ENCODE measurements around the gene DUOX2. TPM values are rescaled to one million over a fixed set of nuclear protein-coding genes. Genes with fewer than 3 reads are reported as not detected.

The DUOX2 gene
- total and polyA plus RNA-seq, 4 donors = 0.03 to 2.6 (median 0.39) TPM

DNA sequence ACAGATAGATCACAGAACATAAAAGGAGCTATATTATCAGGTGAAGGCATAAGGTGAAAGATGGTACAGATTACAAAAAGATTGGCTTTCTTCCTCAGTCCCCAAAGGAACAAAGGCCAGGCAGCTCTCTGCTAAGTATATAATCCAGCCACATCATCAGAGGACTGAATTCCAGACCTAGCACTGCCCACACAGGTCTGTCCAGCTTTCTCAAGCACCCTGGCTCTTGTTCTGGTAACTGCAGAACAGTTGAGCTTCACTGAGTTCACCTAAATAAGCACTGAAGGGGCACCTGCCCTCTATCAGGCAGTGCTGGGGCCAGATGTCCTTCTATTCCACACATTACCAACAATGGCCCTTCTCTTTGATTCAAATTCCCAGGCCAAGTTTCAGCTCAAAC lies 9.4 kb upstream of the DUOX2 start:
- H3K36me3 ChIP-seq (ENCODE audit: control insufficient read depth in 1 of 2, insufficient read depth in 2 of 2, low read length in 1 of 2) = no peaks in the 10 kb centered on the region
- no peaks in the 10 kb centered on the region for H3K4me1 ChIP-seq (ENCODE audit: control insufficient read depth in 1 of 2, insufficient read depth in 2 of 2, low read length in 2 of 2)
- intact Hi-C loops (cut with DNase I) = no loop called here
- H3K9me3 ChIP-seq (ENCODE audit: control insufficient read depth, low read length) = no peaks in the 10 kb centered on the region
- H3K27ac ChIP-seq (ENCODE audit: low read depth in 1 of 2, low read length in 2 of 2) = no peak overlapping the region
- DNase-seq = no peak
- no peak overlapping the region for H3K4me3 ChIP-seq (ENCODE audit: low read length in 2 of 2)
- ATAC-seq (ENCODE audit: low FRiP score) = no peak
- H3K27me3 ChIP-seq (ENCODE audit: control insufficient read depth in 1 of 2, insufficient read depth in 2 of 2, low read length in 1 of 2) = no peaks in the 10 kb centered on the region

DNA sequence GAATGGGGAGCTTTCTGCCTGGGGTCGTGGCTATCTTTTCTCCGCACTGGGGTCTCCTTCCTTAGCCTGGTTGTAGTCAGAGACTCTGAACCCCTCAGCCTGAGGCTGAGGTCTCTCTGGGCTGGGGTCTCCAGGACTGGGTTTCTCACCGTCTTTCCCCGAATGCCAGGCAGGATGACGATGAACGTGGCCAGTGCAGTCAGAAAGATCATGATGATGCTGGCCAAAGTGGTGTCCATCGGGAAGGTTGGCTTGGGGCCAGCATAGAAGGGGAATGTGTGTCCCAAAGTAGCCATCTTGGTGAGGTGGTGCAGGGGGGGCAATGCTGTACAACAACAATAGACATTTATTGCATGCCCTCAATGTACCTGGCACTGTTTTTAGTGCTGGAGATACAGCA lies 8.7 kb upstream of the DUOX2 start:
- ATAC-seq (ENCODE audit: low FRiP score) (no peak), DNase-seq (no peak)
- WGBS, 2 donors = 85 to 86% methylated on average over 7 of the region's 7 CpGs
- H3K4me3 ChIP-seq (ENCODE audit: low read length in 2 of 2) = no peak overlapping the region
- H3K9me3 ChIP-seq (ENCODE audit: control insufficient read depth, low read length) = no peaks in the 10 kb centered on the region
- no peaks in the 10 kb centered on the region for H3K36me3 ChIP-seq (ENCODE audit: control insufficient read depth in 1 of 2, insufficient read depth in 2 of 2, low read length in 1 of 2)
- H3K27ac ChIP-seq (ENCODE audit: low read depth in 1 of 2, low read length in 2 of 2) = no peak overlapping the region
- no peaks in the 10 kb centered on the region for H3K27me3 ChIP-seq (ENCODE audit: control insufficient read depth in 1 of 2, insufficient read depth in 2 of 2, low read length in 1 of 2)
- intact Hi-C loops (cut with DNase I) = no loop called here
- no peaks in the 10 kb centered on the region for H3K4me1 ChIP-seq (ENCODE audit: control insufficient read depth in 1 of 2, insufficient read depth in 2 of 2, low read length in 2 of 2)

DNA sequence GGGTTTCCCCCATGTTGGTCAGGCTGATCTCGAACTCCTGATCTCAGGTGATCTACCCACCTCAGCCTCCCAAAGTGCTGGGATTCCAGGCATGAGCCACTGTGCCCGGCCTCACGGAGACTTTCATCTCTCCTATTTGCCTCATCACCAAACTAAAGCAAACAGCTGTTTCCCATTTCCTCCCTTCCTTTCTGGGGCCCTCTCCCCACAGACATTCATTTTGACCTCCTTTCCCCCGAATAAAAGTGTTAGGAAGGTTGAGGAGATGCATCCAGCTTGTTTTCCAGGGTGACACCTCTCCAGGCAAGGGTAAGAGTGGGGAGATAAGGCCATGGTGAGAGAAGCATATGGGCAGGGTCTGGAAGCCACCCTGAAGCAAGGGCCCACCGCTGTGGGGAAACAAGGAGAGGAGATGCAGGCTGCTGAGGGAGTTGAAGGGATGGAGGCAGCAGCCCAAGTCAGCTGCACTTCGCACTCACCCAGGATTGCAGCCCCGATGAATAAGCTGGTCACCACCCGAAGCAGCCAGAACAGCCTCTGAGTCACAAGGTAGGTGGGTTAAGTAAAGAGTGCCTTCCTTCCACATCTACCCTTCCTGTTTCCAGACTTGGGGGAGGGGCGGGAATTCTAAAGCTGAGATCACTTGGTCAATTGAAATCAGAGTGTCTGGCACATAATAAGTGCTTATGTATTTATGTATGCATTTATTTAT lies 7.9 kb upstream of the DUOX2 start:
- DNase-seq (peak in 1 of 2 donors; percentile 49), ATAC-seq (ENCODE audit: low FRiP score) (no peak)
- no peak overlapping the region for H3K27ac ChIP-seq (ENCODE audit: low read depth in 1 of 2, low read length in 2 of 2)
- H3K9me3 ChIP-seq (ENCODE audit: control insufficient read depth, low read length) = no peaks in the 10 kb centered on the region
- no peak overlapping the region for H3K4me3 ChIP-seq (ENCODE audit: low read length in 2 of 2)
- H3K36me3 ChIP-seq (ENCODE audit: control insufficient read depth in 1 of 2, insufficient read depth in 2 of 2, low read length in 1 of 2) = no peaks in the 10 kb centered on the region
- H3K4me1 ChIP-seq (ENCODE audit: control insufficient read depth in 1 of 2, insufficient read depth in 2 of 2, low read length in 2 of 2) = no peaks in the 10 kb centered on the region
- H3K27me3 ChIP-seq (ENCODE audit: control insufficient read depth in 1 of 2, insufficient read depth in 2 of 2, low read length in 1 of 2) = no peaks in the 10 kb centered on the region
- 64 to 70% methylated on average over 9 of the region's 9 CpGs for WGBS, 2 donors
- intact Hi-C loops (cut with DNase I) = no loop called here

DNA sequence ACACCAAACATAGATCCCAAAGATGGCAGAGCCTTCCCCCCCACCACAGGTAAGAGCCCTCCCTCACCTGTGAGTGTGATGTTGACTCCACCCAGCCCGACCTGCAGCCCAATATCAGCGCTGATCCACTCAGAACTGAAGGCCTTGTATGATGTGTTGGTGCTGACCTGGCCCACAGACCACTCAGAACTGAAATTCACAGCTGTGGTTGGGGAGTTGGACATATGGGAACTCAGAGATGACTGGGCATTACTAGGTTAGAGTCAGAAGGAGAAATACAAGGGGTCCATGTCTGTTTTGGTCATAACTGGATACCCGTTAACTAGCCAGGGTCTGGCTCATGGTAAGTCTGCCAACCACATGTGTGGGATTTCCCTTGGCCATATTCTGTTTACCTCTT lies 7.0 kb upstream of the DUOX2 start:
- Histone ChIP-seq H3K36me3 (ENCODE audit: control insufficient read depth in 1 of 2, insufficient read depth in 2 of 2, low read length in 1 of 2) (no peaks in the 10 kb centered on the region), H3K4me3 (ENCODE audit: low read length in 2 of 2) (no peak overlapping the region), H3K27me3 (ENCODE audit: control insufficient read depth in 1 of 2, insufficient read depth in 2 of 2, low read length in 1 of 2) (no peaks in the 10 kb centered on the region), H3K27ac (ENCODE audit: low read depth in 1 of 2, low read length in 2 of 2) (no peak overlapping the region), H3K4me1 (ENCODE audit: control insufficient read depth in 1 of 2, insufficient read depth in 2 of 2, low read length in 2 of 2) (no peaks in the 10 kb centered on the region), H3K9me3 (ENCODE audit: control insufficient read depth, low read length) (no peaks in the 10 kb centered on the region)
- peak in 1 of 2 donors; percentile 31 for DNase-seq
- ATAC-seq (ENCODE audit: low FRiP score) = no peak
- 90 to 93% methylated on average over 3 of the region's 3 CpGs for WGBS, 2 donors
- intact Hi-C loops (cut with DNase I) = no loop called here

DNA sequence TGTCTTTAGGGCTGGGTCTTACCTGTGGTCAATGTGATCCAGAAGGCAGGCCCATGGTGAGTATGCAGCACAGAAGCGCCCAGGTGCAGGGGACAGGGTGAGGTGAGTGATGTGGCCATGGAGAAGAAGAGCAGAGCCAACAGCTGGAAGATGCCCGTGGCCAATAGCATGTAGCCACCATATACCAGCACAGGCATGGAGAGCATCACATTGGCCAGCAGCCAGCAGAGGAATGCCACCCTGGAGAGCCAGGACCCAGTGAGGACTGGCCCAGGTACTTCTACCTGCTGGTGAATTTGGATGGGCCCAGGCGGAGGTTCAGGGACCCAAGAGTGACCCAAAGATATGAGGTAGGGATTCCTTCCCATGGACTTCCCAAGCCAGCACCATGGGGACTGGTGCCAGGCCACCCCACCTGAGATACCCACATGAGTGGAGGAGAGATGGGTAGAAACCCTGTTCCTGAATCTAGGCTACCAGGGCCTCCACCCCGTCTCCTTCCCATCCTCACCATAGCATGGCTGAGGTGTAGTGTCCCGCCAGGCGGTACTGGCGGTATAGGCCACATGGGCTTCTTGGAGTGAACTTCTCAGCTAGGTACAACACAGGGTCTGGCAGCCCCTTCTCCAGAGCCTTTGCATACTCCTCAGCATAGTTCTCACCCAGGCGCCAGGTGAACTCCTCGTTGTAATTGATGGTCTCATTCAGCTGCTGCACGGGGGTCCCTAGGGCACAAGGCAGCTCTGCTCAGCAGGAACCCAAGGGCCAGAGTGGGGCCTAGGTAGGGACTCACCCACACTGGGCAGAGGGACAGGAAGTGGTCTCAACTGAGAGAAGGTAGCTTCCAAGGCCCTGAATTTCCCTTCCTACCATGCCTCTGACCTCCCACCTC lies 6.4 kb upstream of the DUOX2 start:
- Histone ChIP-seq H3K27me3 (ENCODE audit: control insufficient read depth in 1 of 2, insufficient read depth in 2 of 2, low read length in 1 of 2) (no peaks in the 10 kb centered on the region), H3K27ac (ENCODE audit: low read depth in 1 of 2, low read length in 2 of 2) (no peak overlapping the region), H3K36me3 (ENCODE audit: control insufficient read depth in 1 of 2, insufficient read depth in 2 of 2, low read length in 1 of 2) (no peaks in the 10 kb centered on the region), H3K4me3 (ENCODE audit: low read length in 2 of 2) (no peak overlapping the region), H3K4me1 (ENCODE audit: control insufficient read depth in 1 of 2, insufficient read depth in 2 of 2, low read length in 2 of 2) (no peaks in the 10 kb centered on the region), H3K9me3 (ENCODE audit: control insufficient read depth, low read length) (no peaks in the 10 kb centered on the region)
- ATAC-seq (ENCODE audit: low FRiP score) (no peak), DNase-seq (peak in 1 of 2 donors; percentile 63)
- intact Hi-C loops (cut with DNase I) = no loop called here
- WGBS, 2 donors = 95% methylated on average over 10 of the region's 10 CpGs

DNA sequence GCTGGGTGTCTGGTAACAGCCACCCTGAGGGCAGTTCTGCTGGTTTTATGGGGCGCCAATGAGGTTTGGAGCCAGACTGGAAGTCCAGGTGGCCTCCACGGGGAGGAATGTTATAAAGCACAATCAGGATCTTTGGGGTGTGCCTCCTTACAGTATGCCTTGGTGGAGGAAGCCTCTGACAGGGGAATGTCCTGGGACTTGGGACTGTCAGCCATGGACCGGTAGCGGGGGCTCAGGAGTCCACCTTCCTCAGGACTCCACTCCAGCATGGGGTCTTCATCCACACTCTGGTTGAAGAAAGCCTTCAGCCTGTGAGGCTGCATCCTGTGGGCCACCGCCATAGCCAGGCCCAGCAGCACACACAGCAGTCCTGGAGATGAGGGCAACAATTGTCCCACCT lies 5.0 kb upstream of the DUOX2 start:
- ATAC-seq (ENCODE audit: low FRiP score) (no peak), DNase-seq (peak in 1 of 2 donors; percentile 43)
- intact Hi-C loops (cut with DNase I) = no loop called here
- H3K27ac ChIP-seq (ENCODE audit: low read depth in 1 of 2, low read length in 2 of 2) = no peak overlapping the region
- H3K4me1 ChIP-seq (ENCODE audit: control insufficient read depth in 1 of 2, insufficient read depth in 2 of 2, low read length in 2 of 2) = no peaks in the 10 kb centered on the region
- H3K36me3 ChIP-seq (ENCODE audit: control insufficient read depth in 1 of 2, insufficient read depth in 2 of 2, low read length in 1 of 2) = no peaks in the 10 kb centered on the region
- H3K27me3 ChIP-seq (ENCODE audit: control insufficient read depth in 1 of 2, insufficient read depth in 2 of 2, low read length in 1 of 2) = no peaks in the 10 kb centered on the region
- 90 to 94% methylated on average over 5 of the region's 5 CpGs for WGBS, 2 donors
- no peaks in the 10 kb centered on the region for H3K9me3 ChIP-seq (ENCODE audit: control insufficient read depth, low read length)
- H3K4me3 ChIP-seq (ENCODE audit: low read length in 2 of 2) = no peak overlapping the region

DNA sequence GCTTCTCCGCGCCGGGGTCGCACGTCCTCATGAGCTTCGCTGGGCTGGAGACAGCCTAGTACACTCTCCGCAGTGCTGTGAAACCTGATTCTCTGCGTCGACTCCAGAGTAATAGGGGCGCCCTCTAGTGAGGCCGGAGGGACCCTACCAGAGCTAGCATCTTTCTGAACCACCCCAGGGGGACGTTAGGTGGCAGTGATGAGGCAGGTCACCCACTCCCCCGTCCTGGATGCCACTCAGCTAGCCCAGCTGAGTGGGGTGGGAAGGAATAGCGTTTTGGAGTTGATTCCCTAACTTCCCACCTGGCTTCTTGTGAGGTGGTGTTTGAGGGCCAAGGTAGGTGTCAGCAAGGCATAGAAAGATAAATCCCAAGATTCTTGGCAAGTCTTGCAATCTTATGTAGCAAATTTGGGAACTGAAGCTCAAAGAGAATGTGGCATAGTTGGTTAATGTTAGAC lies 4.2 kb upstream of the DUOX2 start:
- intact Hi-C loops (cut with DNase I) = no loop called here
- DNase-seq (peak; percentile 90 to 93), ATAC-seq (ENCODE audit: low FRiP score) (peak; percentile 94)
- Histone ChIP-seq H3K9me3 (ENCODE audit: control insufficient read depth, low read length) (no peaks in the 10 kb centered on the region), H3K4me3 (ENCODE audit: low read length in 2 of 2) (no peak overlapping the region), H3K27me3 (ENCODE audit: control insufficient read depth in 1 of 2, insufficient read depth in 2 of 2, low read length in 1 of 2) (no peaks in the 10 kb centered on the region), H3K36me3 (ENCODE audit: control insufficient read depth in 1 of 2, insufficient read depth in 2 of 2, low read length in 1 of 2) (no peaks in the 10 kb centered on the region), H3K27ac (ENCODE audit: low read depth in 1 of 2, low read length in 2 of 2) (no peak overlapping the region), H3K4me1 (ENCODE audit: control insufficient read depth in 1 of 2, insufficient read depth in 2 of 2, low read length in 2 of 2) (no peaks in the 10 kb centered on the region)
- WGBS, 2 donors = 0 to 1% methylated on average over 14 of the region's 14 CpGs

DNA sequence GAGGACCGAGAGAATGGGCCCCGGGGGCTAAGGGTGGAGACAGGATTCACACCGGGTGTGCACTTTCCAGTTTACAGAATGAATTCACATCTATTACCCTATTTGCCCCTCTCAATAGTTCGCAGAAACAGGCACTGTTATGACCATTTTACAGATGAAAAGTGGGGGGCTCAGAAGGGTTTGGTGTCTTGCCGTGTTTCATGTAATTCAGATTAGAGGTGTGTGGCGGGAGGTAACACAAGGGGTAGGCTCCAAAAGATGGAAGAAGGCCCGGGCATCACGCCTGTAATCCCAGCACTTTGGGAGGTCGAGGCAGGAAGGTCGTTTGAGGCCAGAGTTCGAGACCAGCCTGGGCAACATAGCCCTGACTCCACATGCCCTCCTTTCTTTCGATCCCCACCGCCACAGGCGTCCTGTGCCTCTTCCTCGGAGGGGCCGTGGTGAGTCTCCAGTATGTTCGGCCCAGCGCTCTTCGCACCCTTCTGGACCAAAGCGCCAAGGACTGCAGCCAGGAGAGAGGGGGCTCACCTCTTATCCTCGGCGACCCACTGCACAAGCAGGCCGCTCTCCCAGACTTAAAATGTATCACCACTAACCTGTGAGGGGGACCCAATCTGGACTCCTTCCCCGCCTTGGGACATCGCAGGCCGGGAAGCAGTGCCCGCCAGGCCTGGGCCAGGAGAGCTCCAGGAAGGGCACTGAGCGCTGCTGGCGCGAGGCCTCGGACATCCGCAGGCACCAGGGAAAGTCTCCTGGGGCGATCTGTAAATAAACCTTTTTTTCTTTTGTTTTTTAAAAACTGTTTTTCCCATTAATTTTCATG lies 3.5 kb upstream of the DUOX2 start:
- Histone ChIP-seq H3K27me3 (ENCODE audit: control insufficient read depth in 1 of 2, insufficient read depth in 2 of 2, low read length in 1 of 2) (no peaks in the 10 kb centered on the region), H3K4me1 (ENCODE audit: control insufficient read depth in 1 of 2, insufficient read depth in 2 of 2, low read length in 2 of 2) (no peaks in the 10 kb centered on the region), H3K36me3 (ENCODE audit: control insufficient read depth in 1 of 2, insufficient read depth in 2 of 2, low read length in 1 of 2) (no peaks in the 10 kb centered on the region), H3K4me3 (ENCODE audit: low read length in 2 of 2) (no peak overlapping the region), H3K27ac (ENCODE audit: low read depth in 1 of 2, low read length in 2 of 2) (no peak overlapping the region), H3K9me3 (ENCODE audit: control insufficient read depth, low read length) (no peaks in the 10 kb centered on the region)
- 26 to 31% methylated on average over 30 to 33 of the region's 33 CpGs for WGBS, 2 donors
- ATAC-seq (ENCODE audit: low FRiP score) (peak; percentile 13), DNase-seq (peak in 1 of 2 donors; percentile 65)
- intact Hi-C loops (cut with DNase I) = no loop called here

Data from aorta (tissue), 5 donors.